Activated naive CD8-positive, alpha-beta T cell treated with anti-CD3 and anti-CD28 coated beads, Interleukin-2, amount 50 U/mL, for 16 hours (primary cell): ENCODE results near the gene ANKRD53.

Source experiments
- DNase-seq: peaks from one replicate; pipeline ENCODE4 v3.0.0-alpha.2; 2020; ENCODE audit warnings: low read depth, low spot score

The ANKRD53 gene

DNA sequence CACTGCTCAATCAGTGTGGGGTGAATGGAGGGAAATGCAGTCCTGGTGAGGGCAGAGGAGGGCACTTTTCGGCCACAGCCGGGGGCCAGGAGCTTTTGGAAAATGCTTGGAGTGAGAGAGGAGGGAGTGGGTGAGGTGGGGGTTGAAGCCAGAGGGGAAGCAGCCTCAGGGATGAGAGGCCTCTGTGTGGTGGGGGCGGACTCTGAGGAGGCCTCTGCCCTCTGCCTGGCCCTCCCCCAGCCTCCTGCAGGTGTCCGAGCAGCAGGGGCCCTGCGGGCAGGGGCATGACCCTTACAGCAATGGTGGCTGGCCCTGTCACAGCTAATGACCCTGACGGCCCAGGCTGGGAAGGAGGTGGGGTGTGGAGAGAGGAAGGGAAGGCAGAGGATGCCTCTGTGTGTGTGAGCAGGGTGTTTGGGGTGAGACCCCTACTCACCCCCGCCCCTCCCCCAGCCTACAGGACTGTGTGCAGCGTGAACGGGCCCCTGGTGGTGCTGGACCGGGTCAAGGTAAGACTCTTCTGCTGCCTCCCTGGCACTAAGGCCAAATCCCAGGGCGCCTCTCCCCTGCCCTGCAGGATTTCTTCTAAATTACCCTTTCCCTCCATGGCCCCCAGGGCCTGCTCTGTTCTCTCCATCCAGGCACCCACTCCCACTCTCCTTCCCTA, 35.1 kb upstream of the ANKRD53 start:
- DNase-seq = no peak

DNA sequence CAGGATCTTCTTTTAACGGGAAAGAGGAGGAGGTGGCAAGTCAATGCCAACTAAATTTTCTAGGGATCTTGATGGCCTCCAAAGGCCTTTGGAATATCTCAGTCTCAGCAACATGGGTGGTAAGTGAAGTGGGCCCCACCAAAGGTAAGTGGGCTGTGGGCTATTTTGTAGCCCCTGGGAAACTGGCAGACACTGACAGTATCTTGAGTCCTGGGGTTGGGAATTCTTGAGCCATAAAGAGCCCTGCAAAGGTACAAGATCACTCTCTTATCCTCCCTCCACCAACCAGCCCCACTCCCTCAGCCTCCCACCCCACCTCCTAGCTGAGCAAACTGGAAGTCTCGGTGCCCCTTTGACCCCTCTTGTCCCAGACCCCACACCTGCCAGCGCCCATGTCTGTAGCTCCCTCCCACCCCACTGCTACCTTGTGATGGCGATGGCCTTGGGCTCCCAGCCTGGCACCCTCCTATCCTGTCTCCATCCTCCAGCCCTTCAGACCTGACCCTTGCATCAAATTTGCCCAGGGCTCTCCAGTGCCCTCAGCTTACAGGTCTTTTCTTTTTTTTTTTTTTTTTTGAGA, 34.2 kb upstream of the ANKRD53 start:
- no peak for DNase-seq

DNA sequence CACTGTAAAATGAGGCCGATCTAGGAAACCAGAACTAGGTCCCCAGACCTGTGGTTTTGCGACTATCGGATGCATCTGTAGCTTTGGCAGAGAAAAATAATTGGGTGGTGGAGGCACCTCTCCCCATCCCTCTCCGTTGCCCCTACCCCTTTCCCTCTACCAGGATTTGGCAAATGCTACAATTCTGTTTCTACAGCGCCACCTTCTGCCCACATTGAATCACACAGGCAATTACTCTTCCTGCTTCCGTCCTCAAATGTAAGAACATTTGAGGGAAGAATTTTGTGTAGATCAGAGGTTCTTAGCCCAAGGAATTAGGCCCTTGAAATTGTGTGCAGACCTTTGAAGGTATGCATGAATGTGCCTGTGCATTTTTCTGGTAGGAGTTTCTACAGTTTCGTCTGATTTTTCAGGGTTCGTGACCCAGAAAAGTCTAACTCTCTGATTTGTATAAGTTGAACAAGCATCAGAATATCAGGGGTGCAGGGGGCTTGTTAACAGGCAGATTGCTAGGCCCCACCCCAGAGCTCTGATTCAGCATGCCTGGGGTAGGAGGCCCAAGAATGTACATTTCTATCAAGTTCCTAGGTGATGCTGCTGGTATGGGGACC, 31.5 kb upstream of the ANKRD53 start:
- no peak for DNase-seq

DNA sequence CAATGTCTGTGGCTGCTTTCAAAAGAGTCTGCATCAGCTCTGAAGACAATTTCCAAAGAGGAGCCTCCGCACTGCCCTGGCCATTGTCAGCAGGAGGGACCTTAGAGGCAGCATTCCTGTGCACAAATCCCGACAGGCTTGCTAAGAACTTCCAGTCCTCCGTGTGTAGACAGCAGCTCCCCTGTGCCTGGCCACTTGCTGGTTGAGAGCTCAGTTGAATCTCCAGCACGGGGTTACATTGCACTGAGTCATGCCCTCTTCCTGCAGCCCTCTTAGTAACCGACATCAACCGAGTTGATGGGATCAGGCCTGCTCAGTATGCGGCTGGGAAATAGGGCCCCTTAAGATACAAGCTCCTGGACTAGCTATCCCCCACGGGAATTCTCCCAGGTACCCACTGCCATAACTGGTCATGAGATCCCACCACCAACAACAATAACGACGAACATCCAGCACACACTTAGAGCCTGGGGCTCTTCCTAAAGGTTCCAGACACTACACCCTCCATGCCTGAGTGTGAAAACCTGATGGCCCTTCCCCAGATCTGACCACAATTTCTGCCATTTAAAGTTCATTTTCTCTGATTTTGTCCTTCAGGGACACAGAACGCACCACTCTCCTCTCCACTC, 30.8 kb upstream of the ANKRD53 start:
- DNase-seq = no peak

DNA sequence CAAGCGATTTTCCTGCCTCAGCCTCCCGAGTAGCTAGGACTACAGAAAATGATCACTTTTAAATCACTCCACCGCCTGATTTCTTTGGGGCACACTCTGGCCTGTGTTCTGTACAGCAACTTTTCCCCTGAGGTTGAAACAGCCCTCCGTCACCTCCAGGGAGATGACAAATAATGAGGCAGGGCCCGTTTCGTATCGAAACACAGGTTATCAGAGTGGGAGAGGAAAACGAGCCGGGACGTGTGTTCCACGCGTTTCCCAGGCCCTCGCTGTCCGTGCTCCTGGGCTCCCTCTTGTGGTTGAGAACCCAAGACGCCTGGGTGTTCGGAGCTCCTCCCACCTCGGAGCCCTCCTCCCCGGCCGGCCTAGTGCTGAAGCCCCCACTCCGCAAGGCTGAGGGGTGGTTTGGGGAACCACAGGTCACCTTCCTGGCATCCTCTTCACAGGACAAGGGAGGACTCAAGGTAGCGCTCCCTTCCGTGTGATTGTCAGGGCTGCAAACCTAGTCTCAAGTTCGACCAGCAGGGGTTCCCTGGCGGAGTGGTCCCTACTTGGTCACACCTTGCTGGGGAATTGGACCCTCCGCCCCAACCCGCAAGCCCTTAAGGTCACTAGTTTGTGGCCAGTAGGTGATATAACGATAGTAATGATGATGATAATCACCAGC, 30.0 kb upstream of the ANKRD53 start:
- peak; percentile 71 for DNase-seq

DNA sequence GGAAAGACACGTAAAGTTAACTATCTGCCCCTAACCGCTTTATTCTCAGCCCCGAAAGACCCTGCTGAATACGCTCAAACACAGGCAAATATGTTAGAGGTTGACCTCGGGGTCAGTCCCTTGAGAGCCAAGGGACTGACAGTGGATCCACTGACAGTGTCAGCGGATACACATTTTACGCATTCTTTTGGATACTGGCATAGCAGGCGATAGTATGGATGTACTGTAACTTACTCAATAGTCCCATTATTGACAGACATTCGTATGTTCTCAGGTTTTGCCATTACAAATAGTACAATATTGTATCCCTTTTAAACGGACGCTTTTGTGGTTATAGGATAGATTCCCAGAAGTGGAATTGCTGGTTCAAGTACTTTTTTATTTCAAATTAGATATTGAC, 29.3 kb upstream of the ANKRD53 start:
- no peak for DNase-seq

DNA sequence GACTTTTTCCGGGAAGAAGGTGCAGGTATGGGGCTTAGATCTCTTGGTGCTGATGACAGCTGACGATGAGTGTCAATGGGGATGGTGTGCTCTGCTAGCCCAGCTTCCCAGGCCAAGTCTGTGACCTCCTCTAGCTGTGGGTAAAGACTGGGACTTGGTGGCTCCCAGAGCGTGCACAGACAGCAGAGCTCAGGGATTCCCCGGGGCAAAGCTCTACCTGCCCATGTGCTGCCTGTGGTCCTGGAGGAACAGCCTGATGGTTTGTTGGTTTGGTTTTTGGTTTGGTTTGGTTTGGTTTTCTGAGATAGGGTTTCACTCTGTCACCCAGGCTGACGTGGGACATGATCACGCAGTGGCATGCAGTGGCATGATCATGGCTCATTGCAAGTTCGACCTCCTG, 23.5 kb upstream of the ANKRD53 start:
- DNase-seq = no peak

DNA sequence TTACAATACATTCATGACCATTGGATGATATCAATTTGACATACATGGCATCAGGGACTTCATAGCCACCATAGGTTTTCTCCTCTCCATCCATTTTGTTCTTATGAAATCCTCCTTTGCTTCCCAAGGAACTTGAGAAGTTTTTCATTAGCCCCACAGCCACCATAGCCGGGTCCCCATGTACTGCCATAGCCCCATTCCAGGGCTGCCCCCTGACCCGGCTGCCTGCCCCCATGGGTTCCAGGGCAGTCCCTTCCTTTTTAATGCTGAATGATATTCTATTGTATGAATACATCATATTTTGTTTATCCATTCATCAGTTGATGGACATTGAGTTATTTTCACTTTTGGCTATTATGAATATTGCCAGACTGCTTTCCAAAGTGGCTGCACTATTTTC, 22.3 kb upstream of the ANKRD53 start:
- no peak for DNase-seq

DNA sequence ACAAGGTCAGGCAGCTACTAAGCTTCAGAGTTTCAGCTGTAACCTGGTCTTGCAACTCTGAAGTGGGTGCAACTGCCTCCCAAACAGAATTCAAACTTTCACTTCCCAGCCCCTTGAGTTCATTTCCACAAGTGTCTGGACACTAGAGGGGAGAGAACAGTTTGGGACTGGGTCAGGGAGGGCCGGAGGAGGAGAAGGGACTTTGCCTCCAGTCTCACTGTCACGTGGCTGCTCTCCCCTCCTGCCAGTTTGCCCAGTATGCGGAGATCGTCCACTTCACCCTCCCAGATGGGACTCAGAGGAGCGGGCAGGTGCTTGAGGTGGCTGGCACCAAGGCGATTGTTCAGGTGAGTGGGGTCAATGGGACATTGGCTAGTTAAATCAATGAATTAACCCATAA, 20.6 kb upstream of the ANKRD53 start:
- no peak for DNase-seq

DNA sequence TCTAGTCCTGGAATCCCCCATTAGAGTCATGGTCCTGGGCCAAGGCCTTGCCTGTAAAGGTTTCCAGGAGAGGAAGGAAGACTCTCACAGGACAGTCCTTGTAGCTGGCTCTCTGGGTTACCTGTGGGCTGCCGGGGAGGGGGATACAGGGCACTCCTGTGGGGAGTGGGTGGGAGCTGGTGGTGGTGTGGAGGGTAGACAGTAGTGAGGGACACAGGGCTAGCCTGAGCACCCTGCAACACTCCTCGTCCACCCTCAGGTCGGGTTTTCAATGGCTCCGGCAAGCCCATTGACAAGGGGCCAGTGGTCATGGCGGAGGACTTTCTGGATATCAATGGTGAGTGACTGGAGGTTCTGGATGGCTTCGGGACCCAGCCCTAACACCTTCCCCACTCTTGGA, 19.7 kb upstream of the ANKRD53 start:
- no peak for DNase-seq

DNA sequence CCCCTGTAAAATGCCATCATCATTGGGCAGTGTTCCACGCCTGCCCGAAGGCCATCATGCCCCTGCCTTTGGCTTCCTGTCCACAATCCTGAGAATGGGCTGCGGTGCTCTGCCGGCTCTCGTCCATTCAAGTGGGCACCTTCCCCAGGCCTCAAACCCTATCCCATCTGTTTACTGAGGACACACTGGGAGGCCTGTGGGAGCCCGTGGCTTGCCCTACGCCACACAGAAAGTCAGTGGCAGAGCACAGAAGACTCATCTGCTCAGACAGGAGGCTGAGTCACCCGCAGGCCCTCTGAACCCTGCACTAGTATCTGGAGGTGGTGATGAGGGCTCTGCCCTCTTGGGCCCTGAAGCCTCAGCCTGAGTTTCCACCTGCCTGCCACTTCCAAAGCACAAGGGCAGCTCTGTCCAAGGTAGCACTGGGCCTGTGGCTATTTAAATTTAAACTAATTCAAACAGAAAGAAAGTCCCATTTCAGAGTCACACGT, 19.1 kb upstream of the ANKRD53 start:
- no peak for DNase-seq

DNA sequence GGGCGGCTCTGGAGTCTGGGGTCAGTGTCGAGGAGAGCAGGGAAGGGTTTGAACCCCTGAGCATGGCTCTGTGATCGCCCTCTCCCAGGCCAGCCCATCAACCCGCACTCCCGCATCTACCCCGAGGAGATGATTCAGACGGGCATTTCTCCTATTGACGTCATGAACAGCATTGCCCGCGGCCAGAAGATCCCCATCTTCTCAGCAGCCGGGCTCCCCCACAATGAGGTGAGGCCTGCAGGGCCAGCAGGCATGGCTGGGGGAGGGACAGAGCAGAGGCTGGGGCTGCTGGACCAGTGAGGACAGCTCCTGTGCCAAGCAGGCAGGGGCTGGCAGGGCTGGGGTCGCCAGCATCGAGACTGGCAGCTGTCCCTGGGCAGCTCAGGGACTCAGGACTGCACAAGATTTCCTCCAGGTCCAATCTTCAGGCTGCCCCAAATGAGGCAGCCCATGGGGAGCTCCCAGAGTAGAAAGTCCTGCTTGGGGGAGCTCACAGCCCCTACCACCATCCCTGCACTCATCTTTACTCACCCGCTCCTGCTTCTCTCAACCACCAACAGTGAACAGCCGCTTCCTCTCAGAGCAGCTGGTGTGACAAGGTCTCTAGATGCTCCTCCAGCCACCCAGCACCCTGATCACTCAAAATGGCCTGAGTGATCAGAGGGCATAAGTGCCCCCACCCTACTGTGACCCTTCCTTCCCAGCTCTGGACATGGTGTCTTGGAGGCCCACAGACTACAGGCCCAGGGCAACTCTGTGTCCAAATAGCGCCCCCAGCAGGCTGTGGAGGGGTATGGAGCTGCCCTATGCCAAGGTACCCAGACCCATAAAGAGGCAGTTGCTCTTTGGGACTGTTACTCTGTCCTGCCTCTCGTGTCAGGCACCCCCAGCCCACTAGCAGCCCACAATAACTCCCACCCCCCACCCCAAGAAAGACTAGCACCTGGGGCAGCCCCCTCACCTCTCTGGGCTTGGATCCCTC, 18.3 kb upstream of the ANKRD53 start:
- no peak for DNase-seq

DNA sequence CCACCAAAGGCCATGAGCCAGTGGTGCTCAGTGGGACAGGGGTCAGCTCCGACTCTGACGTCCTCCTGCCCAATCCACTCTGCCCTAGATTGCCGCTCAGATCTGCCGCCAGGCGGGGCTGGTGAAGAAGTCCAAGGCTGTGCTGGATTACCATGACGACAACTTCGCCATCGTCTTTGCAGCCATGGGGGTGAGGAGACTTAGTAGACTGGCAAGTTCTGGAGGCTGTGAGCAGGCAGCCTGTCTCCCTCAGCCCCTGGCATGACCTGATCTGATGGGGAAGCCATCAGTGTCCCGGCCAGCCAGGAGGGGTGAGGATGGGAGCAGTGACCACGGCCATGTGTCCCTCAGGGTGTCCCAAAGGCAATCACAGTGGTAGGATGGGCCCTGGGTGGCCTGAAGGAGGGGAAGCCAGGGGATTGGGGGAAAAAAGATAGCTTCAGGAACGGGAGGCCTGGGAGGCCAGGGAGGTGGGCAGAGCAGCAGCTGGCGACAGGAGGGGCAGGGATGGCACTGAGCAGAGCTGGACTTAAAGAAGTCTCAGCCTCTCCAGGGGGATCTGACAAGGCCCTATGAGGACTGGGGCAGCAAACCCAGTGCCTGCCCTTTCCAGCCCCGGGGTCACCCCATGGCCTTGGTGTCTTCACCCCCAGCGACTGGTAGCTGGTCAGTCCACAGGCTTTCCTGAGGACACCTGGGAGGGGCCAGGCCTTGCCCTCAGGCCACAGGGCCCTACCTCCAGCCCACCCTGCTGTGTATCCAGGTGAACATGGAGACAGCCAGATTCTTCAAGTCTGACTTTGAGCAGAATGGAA, 17.4 kb upstream of the ANKRD53 start:
- DNase-seq = no peak

DNA sequence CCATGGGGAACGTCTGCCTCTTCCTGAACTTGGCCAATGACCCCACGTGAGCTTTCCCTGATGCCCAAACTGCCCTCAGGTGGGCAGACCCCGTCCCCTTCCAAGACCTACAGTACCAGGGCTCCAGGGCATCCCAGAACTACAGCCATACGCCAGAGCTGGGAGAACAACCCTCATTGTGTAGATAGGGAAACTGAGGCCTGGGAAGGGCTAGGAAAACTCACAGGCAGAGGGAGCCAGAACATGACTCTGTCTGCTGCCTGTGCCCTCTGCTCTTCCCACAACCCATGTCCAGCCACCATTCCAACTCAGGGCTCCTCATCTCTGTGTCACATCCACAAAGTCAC, 16.8 kb upstream of the ANKRD53 start:
- no peak for DNase-seq

DNA sequence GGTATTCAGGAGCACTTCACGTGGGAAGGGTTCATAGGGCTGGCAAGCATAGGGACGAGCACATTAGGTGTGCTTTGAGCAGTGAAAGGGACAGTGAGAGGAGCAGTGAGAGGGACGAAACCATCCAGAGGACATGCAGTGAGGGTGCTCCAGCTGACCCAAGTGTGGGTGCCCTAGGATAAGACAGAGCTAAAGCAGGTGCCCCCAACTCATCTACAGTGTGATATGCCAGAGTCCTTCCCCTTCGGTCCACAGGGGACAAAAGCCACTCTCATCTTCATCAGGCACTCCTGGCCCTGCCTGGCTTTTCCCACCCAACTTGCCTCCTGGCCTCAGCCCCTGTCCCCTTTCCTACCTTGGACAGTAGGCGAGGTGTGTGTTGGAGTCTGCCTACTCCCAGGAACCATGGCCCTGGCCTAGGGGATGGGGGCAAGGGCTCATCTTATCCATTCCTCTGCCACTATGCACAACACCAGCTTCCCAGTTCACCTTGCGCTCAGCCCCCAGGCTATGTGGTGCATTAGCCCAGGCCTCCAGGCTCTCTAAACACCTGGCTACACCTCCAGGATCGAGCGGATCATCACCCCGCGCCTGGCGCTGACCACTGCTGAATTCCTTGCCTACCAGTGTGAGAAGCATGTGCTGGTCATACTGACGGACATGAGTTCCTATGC, 16.1 kb upstream of the ANKRD53 start:
- no peak for DNase-seq

DNA sequence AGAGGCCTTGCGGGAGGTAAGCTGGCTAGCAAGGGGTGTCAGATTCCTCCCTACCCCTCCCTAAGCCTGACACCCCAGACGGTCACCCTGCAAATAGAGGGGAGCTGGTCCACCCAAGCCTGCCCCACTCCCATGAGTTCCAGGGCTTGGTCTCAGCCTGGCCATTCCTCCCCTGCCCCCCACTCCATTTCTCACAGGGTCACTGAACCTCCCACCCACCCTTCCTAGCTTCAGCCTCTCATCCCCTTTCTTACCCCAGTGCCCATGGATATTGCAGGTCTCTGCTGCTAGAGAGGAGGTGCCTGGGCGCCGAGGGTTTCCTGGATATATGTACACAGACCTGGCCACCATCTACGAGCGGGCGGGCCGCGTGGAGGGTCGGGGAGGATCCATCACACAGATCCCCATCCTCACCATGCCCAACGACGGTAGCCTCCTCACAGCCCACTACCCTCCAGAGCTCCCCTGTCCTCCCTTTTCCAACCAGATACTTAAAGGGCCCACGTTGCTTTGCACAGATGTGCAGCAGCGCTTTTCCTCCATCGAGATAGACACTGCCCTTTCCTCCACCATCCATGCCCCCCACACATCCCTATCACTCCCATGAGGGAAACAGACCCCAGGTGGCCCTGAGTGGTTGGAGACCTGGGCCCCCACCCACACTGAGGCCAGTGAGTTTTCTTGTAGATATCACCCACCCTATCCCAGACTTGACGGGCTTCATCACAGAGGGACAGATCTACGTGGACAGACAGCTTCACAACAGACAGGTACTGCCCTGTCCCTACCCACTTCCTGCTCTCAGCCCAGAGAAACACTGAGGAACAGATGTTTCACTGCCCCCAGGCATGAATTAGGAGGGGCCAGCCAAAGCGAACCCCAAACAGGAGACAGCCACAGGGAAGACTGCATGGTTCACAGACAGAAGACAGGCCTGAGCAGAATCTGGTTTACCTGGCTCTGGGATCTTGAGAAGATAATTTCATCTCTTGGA, 15.2 kb upstream of the ANKRD53 start:
- DNase-seq = no peak

DNA sequence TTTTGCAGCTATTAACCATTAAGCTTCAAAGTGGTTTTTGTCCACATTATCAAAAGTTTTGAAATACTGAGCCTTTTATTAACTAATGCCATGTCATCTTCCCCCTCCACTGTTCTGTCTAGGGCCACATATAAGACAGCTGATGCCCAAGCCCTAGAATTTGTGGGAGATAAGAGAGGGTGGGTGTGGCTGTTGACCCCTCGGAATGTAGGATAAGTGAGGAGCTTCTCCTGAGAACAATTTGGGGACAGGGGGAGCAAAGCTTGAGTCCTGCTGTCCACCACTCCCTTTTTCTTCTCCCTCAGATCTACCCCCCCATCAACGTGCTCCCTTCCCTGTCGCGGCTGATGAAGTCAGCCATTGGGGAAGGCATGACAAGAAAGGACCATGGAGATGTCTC, 14.3 kb upstream of the ANKRD53 start:
- DNase-seq = no peak

DNA sequence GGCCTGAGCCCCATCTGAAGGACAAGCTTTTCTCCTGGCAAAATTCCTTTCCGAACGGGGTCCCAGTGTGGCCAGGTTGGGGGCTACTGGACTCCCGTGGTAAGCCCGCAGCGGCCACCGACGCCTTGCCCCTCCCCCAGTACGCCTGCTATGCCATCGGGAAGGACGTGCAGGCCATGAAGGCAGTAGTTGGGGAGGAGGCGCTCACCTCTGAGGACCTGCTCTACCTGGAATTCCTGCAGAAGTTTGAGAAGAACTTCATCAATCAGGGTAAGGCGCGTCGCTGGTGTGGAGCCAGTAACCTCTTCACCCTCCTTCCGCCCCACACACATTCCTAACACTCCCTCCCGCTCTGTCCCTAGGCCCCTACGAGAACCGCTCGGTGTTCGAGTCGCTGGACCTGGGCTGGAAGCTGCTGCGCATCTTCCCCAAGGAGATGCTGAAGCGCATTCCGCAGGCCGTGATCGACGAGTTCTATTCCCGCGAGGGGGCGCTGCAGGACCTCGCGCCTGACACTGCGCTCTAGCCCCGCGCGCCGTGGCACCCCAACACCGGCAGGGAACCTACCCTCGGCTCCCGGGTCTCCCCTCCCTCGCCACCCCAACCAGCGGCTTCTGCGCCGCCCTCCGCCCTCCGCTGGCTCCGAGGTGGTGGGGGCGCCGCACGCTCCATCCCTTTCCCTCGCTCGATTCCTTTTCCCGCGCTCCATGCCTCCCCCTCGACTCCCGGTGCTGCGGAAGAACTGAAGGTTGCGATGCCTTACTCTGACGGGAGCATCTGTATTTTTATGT, 13.6 kb upstream of the ANKRD53 start:
- DNase-seq = peak; percentile 57
